Stimulated activated CD4-positive, alpha-beta T cell treated with anti-CD3 and anti-CD28 coated beads, Interleukin-12 subunit alpha, Interleukin-12 subunit beta, amount 100 ng/mL, for 24 hours (primary cell): ENCODE data around the gene NTN5.
"Not testable (repeated sequence)": the region's sequence is repeated elsewhere in the genome, so short reads cannot be mapped to it uniquely, and the experiment has no call there.

Experiments
- DNase-seq, 2 experiments: peaks; one replicate each; pipeline ENCODE4 v3.0.0-alpha.2; 2020; ENCODE audit warnings: low read depth in 2 of 2

The NTN5 gene

GRCh38 chr19:48644839-48645619 lies 27.8 kb downstream of the NTN5 start:
- peak; percentile 57 to 65 for DNase-seq

- DNase-seq, result no peak
Measured at GRCh38 chr19:48644355-48644754, 28.5 kb downstream of the NTN5 start.

- no peak for DNase-seq
Measured at GRCh38 chr19:48642862-48643261, 30.0 kb downstream of the NTN5 start.

- no peak for DNase-seq
Measured at GRCh38 chr19:48641850-48642249, 31.0 kb downstream of the NTN5 start.

- DNase-seq, result no peak
Measured at GRCh38 chr19:48639483-48640375, 33.1 kb downstream of the NTN5 start.

GRCh38 chr19:48638831-48639381 lies 33.9 kb downstream of the NTN5 start:
- DNase-seq, result no peak

- DNase-seq, result peak; percentile 59 to 61
Measured at GRCh38 chr19:48637948-48638830, 34.6 kb downstream of the NTN5 start.

- DNase-seq, result peak; percentile 97 to 98
Measured at GRCh38 chr19:48637449-48637947, 35.3 kb downstream of the NTN5 start.

- DNase-seq, result no peak
Measured at GRCh38 chr19:48636859-48637448, 35.9 kb downstream of the NTN5 start, which contains the start of gene DBP. Gene DBP (minus strand): TSS chr19:48637379. CDS start chr19:48636994, 385 bp downstream.

- no peak for DNase-seq
Measured at GRCh38 chr19:48635966-48636858, 36.6 kb downstream of the NTN5 start.

GRCh38 chr19:48635263-48635965 lies 37.4 kb downstream of the NTN5 start:
- DNase-seq, result peak; percentile 63 to 64

GRCh38 chr19:48634424-48635262 lies 38.2 kb downstream of the NTN5 start:
- peak; percentile 89 to 94 for DNase-seq

GRCh38 chr19:48634036-48634342 lies 38.8 kb downstream of the NTN5 start:
- DNase-seq, result no peak

GRCh38 chr19:48633148-48634035 lies 39.4 kb downstream of the NTN5 start:
- DNase-seq, result no peak

GRCh38 chr19:48632692-48633147 lies 40.1 kb downstream of the NTN5 start:
- DNase-seq, result no peak

- DNase-seq, result not testable (repeated sequence)
Measured at GRCh38 chr19:48632286-48632685, 40.5 kb downstream of the NTN5 start.

- DNase-seq, result no peak
Measured at GRCh38 chr19:48631225-48631624, 41.6 kb downstream of the NTN5 start.
